ENCODE results near the gene EAF1. TPM values are rescaled to one million over a fixed set of nuclear protein-coding genes. Genes with fewer than 3 reads are reported as not detected.
"Not testable (repeated sequence)": the region's sequence is repeated elsewhere in the genome, so short reads cannot be mapped to it uniquely, and the experiment has no call there.

EAF1 gene
- total and polyA plus RNA-seq, 2 donors (not counting 1 experiment from before 2014, with no cell fraction given): 11.1 to 22.6 TPM

DNA sequence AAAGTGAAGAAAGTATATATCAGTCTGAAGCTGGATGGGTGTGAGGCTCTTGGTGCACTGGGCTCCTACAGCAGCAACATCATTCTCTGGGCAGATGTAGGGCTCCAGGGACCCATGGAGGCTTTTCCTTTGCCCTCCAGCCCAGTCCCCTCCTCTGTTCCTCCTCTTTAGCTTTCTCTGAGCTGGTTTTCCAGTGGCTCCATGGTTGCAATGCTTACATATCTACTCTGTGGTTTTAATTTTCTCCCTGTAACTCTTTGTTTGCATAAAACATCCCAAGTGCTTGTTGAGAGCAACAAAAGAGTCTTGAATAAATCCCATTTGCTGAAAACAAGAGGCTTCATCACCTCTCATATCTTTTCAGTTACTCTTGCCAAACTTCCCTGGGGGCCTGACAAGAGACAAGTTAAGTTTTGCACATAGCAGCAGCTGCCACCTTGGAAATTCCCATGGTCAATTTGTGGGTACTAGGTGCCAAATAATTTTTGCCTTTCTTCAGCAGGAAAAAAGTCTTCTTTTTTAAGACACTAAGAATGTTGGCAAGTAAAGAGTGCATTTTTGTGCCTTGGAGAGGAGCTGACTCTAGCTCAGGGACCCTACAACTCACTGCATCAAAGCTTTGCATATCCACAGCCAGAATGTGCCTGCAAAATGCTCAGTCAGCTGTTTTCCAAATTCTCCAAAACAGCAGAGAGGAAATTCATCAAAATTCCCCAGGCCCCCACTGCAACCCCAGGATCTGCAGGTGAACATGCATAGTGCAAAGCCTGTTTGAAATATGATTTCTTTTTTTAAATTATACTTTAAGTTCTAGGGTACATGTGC, 52.2 kb downstream of the EAF1 start:
- Histone ChIP-seq H3K9me3 (ENCODE audit: control insufficient read depth, insufficient read depth, low read depth, low read length) (no peaks in the 10 kb centered on the region), H3K4me2 (ENCODE audit: extremely low read depth, insufficient read depth, low read length) (no peak overlapping the region), H3K36me3 (ENCODE audit: control insufficient read depth, insufficient read depth, low read length) (no peaks in the 10 kb centered on the region), H4K20me1 (ENCODE audit: control insufficient read depth, extremely low read depth, insufficient read depth, low read length) (no peaks in the 10 kb centered on the region), H3K79me2 (ENCODE audit: control insufficient read depth, insufficient read depth, low read length) (no peaks in the 10 kb centered on the region), H3K4me3 (replicated peaks in 1 of 4; ENCODE audit: control extremely low read depth in 1 of 4, insufficient read depth in 1 of 4, low read depth in 3 of 4, low read length in 4 of 4) (no peak overlapping the region), H3K27me3 (ENCODE audit: control insufficient read depth, insufficient read depth, low read length) (no peaks in the 10 kb centered on the region), H3K4me1 (ENCODE audit: control insufficient read depth, extremely low read depth, insufficient read depth, low read length) (no peaks in the 10 kb centered on the region), H3K27ac (ENCODE audit: insufficient read depth, low read length) (no peak overlapping the region), H3K9ac (ENCODE audit: insufficient read depth, low read length) (no peak overlapping the region), H2AFZ (ENCODE audit: low read length) (no peak overlapping the region)
- TF ChIP-seq CTCF (conservative IDR thresholded peaks at IDR 0.05 in 1 of 2, IDR thresholded peaks at IDR 0.05 in 1 of 2; ENCODE audit: low read depth in 1 of 2, low read length in 2 of 2) (no peak), EZH2 (IDR thresholded peaks at IDR 0.05; ENCODE audit: low read length, missing control alignments) (no peak)
- no peak for DNase-seq (ENCODE audit: low read depth in 2 of 2)

DNA sequence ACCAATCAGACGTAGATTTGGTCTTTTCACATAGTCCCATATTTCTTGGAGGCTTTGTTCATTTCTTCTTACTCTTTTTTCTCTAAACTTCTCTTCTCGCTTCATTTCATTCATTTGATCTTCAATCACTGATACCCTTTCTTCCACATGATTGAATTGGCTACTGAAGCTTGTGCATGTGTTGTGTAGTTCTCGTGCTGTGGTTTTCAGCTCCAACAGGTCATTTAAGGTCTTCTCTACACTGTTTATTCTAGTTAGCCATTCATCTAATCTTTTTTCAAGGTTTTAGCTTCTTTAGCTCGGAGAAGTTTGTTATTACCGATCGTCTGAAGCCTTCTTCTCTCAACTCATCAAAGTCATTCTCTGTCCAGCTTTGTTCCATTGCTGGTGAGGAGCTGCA, 57.2 kb downstream of the EAF1 start:
- not testable (repeated sequence) for H3K9ac ChIP-seq (ENCODE audit: insufficient read depth, low read length); H3K27me3 ChIP-seq (ENCODE audit: control insufficient read depth, insufficient read depth, low read length); H3K4me1 ChIP-seq (ENCODE audit: control insufficient read depth, extremely low read depth, insufficient read depth, low read length); H3K9me3 ChIP-seq (ENCODE audit: control insufficient read depth, insufficient read depth, low read depth, low read length); H3K27ac ChIP-seq (ENCODE audit: insufficient read depth, low read length); H4K20me1 ChIP-seq (ENCODE audit: control insufficient read depth, extremely low read depth, insufficient read depth, low read length); H3K36me3 ChIP-seq (ENCODE audit: control insufficient read depth, insufficient read depth, low read length); H2AFZ ChIP-seq (ENCODE audit: low read length); H3K4me2 ChIP-seq (ENCODE audit: extremely low read depth, insufficient read depth, low read length); H3K79me2 ChIP-seq (ENCODE audit: control insufficient read depth, insufficient read depth, low read length); H3K4me3 ChIP-seq (replicated peaks in 1 of 4; ENCODE audit: control extremely low read depth in 1 of 4, insufficient read depth in 1 of 4, low read depth in 3 of 4, low read length in 4 of 4); DNase-seq (ENCODE audit: low read depth in 2 of 2)

GRCh38 chr3:15486020-15486419, 58.6 kb downstream of the EAF1 start:
- H3K36me3 ChIP-seq (ENCODE audit: control insufficient read depth, insufficient read depth, low read length): no peaks in the 10 kb centered on the region
- no peak overlapping the region for H3K27ac ChIP-seq (ENCODE audit: insufficient read depth, low read length)
- no peak overlapping the region for H3K4me2 ChIP-seq (ENCODE audit: extremely low read depth, insufficient read depth, low read length)
- no peak for TF ChIP-seq CTCF (conservative IDR thresholded peaks at IDR 0.05 in 1 of 2, IDR thresholded peaks at IDR 0.05 in 1 of 2; ENCODE audit: low read depth in 1 of 2, low read length in 2 of 2)
- TF ChIP-seq EZH2 (IDR thresholded peaks at IDR 0.05; ENCODE audit: low read length, missing control alignments): no peak
- H3K9ac ChIP-seq (ENCODE audit: insufficient read depth, low read length): no peak overlapping the region
- no peak overlapping the region for H2AFZ ChIP-seq (ENCODE audit: low read length)
- no peaks in the 10 kb centered on the region for H3K4me1 ChIP-seq (ENCODE audit: control insufficient read depth, extremely low read depth, insufficient read depth, low read length)
- no peaks in the 10 kb centered on the region for H3K9me3 ChIP-seq (ENCODE audit: control insufficient read depth, insufficient read depth, low read depth, low read length)
- DNase-seq (ENCODE audit: low read depth in 2 of 2): no peak
- H4K20me1 ChIP-seq (ENCODE audit: control insufficient read depth, extremely low read depth, insufficient read depth, low read length): no peaks in the 10 kb centered on the region
- no peaks in the 10 kb centered on the region for H3K79me2 ChIP-seq (ENCODE audit: control insufficient read depth, insufficient read depth, low read length)
- no peak overlapping the region for H3K4me3 ChIP-seq (replicated peaks in 1 of 4; ENCODE audit: control extremely low read depth in 1 of 4, insufficient read depth in 1 of 4, low read depth in 3 of 4, low read length in 4 of 4)
- H3K27me3 ChIP-seq (ENCODE audit: control insufficient read depth, insufficient read depth, low read length): no peaks in the 10 kb centered on the region
